IgD-negative memory B cell (primary cell): ENCODE results near the gene AUH. TPM values are rescaled to one million over a fixed set of nuclear protein-coding genes. Genes with fewer than 3 reads are reported as not detected.
"Not testable (repeated sequence)": the region's sequence is repeated elsewhere in the genome, so short reads cannot be mapped to it uniquely, and the experiment has no call there.

Experiments used
- H3K27ac Mint-ChIP-seq, 3 donors: one replicate each; pipeline ENCODE4 v1.8.0; 2020 to 2022; ENCODE audit warnings: mild to moderate bottlenecking in 3 of 3, mixed read lengths in 3 of 3, moderate library complexity in 1 of 3
- H3K27me3 Mint-ChIP-seq: one replicate; pipeline ENCODE4 v1.8.0; 2021; ENCODE audit warnings: mixed read lengths
- H3K36me3 Mint-ChIP-seq: one replicate; pipeline ENCODE4 v1.8.0; 2020; ENCODE audit warnings: mild to moderate bottlenecking, mixed read lengths
- H3K4me1 Mint-ChIP-seq, 3 donors: one replicate each; pipeline ENCODE4 v1.8.0; 2020 to 2022; ENCODE audit warnings: mixed read lengths in 3 of 3, mild to moderate bottlenecking in 1 of 3
- H3K4me3 Mint-ChIP-seq, 4 donors: one replicate each; pipeline ENCODE4 v1.8.0; 2020 to 2022; ENCODE audit warnings: mild to moderate bottlenecking in 4 of 4, mixed read lengths in 4 of 4, moderate library complexity in 3 of 4
- H3K9me3 Mint-ChIP-seq, 3 donors: one replicate each; pipeline ENCODE4 v1.8.0; 2020 to 2021; ENCODE audit warnings: mixed read lengths in 3 of 3, mild to moderate bottlenecking in 1 of 3
- polyA plus RNA-seq: library from polyadenylated mRNA; unstranded; fragments of 300-500 nt; fragmentation: Illumina TruSeq; gene quantifications from one replicate; pipeline ENCODE4 v1.2.3, GENCODE V29; 2021

The AUH gene
- polyA plus RNA-seq, 1 donor from 2014 or later = 15.7 TPM

GRCh38 chr9:91198881-91199280 lies 162.8 kb downstream of the AUH start:
- Mint-ChIP-seq H3K4me1 (peaks cover 9 to 20% (median 12%) of the 10 kb centered on the region in 3 donors), H3K27ac (peak overlapping the region in 1 of 3 donors; percentile 50)
- not testable (repeated sequence) for H3K9me3 Mint-ChIP-seq, H3K36me3 Mint-ChIP-seq, H3K27me3 Mint-ChIP-seq, H3K4me3 Mint-ChIP-seq

GRCh38 chr9:91198405-91198804 lies 163.3 kb downstream of the AUH start:
- no peaks in the 10 kb centered on the region for H3K27me3 Mint-ChIP-seq
- H3K4me1 Mint-ChIP-seq = peaks cover 12 to 23% (median 14%) of the 10 kb centered on the region in 3 donors
- peaks cover 0 to 2% (median 0%) of the 10 kb centered on the region in 3 donors for H3K9me3 Mint-ChIP-seq
- no peak overlapping the region for H3K4me3 Mint-ChIP-seq
- H3K27ac Mint-ChIP-seq = peak overlapping the region in 1 of 3 donors; percentile 16
- peaks cover 2% of the 10 kb centered on the region for H3K36me3 Mint-ChIP-seq

DNA sequence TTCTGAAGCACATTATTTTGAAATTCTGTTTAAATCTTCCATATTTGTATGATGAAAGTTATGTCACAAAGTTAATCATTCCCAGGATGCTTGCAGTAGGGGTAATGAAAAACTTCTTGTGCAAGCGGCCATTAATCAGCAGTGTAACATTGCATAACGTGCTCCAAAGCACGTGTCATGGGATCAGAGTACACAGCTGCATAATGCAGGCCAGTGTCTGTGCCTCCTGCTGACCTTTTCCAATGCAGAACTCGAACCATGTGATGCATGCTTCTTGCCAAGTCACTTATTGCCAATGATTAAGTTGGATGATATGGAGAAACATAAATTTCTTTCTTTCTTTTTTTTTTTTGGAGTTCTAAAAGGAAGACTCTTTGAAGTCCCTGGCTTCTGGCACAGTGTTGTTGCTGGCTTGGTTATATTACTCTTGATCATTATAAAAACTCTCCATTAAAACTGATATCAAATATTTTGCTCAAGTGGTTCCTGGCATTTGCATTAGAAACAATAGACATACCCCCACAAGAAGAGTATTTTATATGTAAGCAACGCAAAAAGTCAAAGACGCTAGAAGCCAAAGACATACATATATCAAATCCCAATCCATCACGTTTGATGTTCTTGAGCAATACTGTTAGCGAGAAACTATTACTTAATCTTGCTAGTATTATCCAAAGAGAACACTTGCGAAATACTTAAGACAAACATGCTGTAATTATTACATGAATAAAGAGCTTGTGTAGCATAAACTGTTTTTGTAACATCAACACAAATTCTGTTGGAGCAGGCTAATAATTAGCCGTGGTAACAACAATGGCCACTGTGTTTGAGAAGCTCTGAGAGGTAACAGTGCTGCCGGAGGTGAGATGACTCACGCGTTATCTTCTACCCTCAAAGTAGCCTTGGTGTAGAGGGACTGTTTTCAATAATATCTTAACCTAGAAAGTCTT lies 164.2 kb downstream of the AUH start:
- Mint-ChIP-seq H3K9me3 (peaks cover 0 to 2% (median 0%) of the 10 kb centered on the region in 3 donors), H3K27ac (no peak overlapping the region), H3K4me1 (peaks cover 13 to 26% (median 22%) of the 10 kb centered on the region in 3 donors), H3K27me3 (peaks cover under 1% of the 10 kb centered on the region), H3K36me3 (no peaks in the 10 kb centered on the region), H3K4me3 (no peak overlapping the region)

GRCh38 chr9:91196103-91196950 lies 165.4 kb downstream of the AUH start:
- Mint-ChIP-seq H3K36me3 (no peaks in the 10 kb centered on the region), H3K9me3 (peaks cover 0 to 2% (median 0%) of the 10 kb centered on the region in 3 donors), H3K4me3 (peak overlapping the region in 1 of 4 donors; percentile 20), H3K4me1 (peaks cover 25 to 37% (median 33%) of the 10 kb centered on the region in 3 donors), H3K27me3 (peaks cover 1% of the 10 kb centered on the region), H3K27ac (no peak overlapping the region)

DNA sequence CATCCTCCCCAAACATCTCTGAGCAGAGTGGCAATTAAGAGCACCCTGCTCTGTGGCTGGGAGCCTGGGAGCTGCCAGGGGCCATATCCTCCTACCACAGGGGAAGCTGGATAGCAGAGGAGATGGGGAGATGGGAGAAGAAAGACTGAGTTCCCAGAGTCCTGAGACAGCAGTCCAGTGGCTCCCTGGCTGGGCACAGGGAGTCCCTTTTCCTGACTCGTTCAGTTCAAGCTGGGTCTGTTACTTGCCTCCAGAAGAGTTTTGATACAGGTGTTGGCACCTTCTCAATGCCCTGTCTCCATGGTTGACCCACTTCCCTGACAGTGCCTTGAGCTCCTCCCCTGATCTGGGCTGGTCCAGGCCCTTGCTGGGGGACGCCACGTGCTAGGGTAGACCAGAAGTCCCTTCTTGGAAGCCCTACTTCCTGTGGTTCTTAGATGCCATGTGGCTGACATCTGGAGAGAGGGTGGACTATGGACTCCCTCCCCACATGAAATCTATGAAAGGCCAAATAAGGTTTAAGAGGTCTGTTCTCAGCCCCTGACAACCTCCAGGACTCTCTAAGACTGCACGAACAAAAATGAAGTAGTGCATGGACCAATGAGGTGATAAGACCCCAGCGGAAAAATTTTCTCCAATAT lies 166.2 kb downstream of the AUH start:
- no peaks in the 10 kb centered on the region for H3K36me3 Mint-ChIP-seq
- H3K9me3 Mint-ChIP-seq = peaks cover 0 to 2% (median 0%) of the 10 kb centered on the region in 3 donors
- H3K27me3 Mint-ChIP-seq = peaks cover 1% of the 10 kb centered on the region
- H3K4me1 Mint-ChIP-seq = peaks cover 25 to 39% (median 33%) of the 10 kb centered on the region in 3 donors
- peak overlapping the region in 2 of 4 donors; percentile 57 to 97 for H3K4me3 Mint-ChIP-seq
- H3K27ac Mint-ChIP-seq = peak overlapping the region in 1 of 3 donors; percentile 93

- Mint-ChIP-seq H3K27me3 (peaks cover 1% of the 10 kb centered on the region), H3K36me3 (no peaks in the 10 kb centered on the region), H3K27ac (peak overlapping the region; percentile 62 to 94 (median 93)), H3K9me3 (no peaks in the 10 kb centered on the region), H3K4me3 (peak overlapping the region; percentile 86 to 97 (median 96)), H3K4me1 (peaks cover 21 to 31% (median 29%) of the 10 kb centered on the region in 3 donors)
Observed at GRCh38 chr9:91193658-91194391, 167.9 kb downstream of the AUH start.

GRCh38 chr9:91193087-91193657 lies 168.5 kb downstream of the AUH start:
- Mint-ChIP-seq H3K27ac (peak overlapping the region in 2 of 3 donors; percentile 93 to 94), H3K4me1 (peaks cover 21 to 29% (median 29%) of the 10 kb centered on the region in 3 donors), H3K9me3 (peaks cover 0 to 2% (median 2%) of the 10 kb centered on the region in 3 donors), H3K36me3 (no peaks in the 10 kb centered on the region), H3K27me3 (peaks cover 1% of the 10 kb centered on the region), H3K4me3 (peak overlapping the region; percentile 86 to 97 (median 96))

DNA sequence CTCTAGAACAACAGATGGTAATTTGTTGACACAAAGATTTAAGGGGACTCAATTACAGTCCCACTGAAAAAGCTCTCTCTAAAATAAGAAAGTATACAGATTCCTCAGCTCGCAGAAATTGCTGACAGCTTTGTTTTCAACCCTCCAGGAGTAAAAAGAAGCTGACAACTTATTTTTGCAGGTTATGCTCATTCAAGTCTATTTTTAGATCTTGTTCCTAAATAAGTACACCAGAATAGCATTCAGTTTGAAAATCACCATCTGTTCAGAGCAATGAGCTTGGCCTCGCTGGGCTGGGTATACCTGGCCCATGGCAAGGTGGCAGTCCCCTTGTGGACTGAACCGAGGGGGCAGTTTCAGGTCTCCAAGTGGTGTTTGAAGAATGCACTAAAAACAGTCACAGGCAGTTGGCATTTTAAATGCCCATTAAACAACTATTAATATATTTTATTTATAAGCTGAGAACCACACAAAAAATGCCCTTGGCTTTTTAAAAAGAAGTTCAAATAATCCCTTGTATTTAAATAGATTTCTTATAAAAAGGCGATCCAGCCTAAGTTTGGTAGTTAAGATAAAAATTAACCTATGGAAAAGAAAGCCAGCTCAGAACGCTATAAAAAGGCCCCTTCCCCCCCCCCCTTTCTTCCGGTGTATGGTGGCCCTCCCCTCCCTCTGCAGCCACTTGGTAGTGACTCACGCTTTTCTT lies 169.2 kb downstream of the AUH start:
- peaks cover 1% of the 10 kb centered on the region for H3K27me3 Mint-ChIP-seq
- peak overlapping the region; percentile 86 to 97 (median 96) for H3K4me3 Mint-ChIP-seq

DNA sequence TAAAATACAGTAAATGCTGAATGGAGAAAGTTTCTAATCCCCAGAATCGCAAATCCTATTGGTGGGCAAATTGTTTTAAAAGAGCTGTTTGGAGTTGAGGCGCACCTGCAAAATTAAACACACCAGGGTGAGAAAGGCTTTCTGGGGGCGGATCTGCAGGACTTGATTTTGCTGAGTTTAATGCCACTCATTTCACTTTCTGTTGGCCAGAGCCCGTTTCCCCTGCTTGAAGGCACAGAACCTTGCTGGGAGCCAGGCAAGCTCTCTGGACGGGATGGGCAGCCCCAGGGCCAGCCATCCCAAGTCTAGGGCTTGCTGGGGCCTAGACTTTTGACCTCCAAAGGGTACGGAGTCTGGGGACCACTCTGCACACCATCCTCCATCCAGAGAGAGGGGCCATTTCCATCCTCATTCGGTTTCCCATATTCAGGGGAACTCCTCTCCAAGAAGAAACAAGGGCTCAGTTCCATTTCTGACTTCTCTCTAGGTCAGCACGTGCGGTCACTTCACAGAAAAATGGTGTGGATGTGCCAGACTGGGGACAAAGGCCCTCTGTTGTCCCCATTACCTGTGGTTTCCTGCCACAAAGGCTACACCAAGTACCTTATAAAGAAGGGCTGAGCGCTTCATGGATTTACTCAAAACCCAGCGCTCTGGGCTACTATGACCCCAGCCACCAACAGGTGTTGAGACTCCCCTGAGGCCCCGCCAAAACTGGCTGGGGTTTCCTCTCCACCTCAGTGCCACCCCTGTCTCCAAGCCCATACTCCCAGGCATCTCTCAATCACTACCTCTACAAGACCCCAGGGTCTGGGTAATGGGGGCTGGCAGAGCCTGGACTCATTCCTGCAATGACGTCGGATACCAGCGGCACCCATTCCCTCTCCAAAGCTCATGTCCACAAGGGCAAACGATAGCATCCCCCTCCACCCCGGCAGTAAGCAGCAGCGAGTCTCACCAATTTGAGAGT lies 170.0 kb downstream of the AUH start:
- peaks cover 21 to 35% (median 31%) of the 10 kb centered on the region in 3 donors for H3K4me1 Mint-ChIP-seq
- H3K36me3 Mint-ChIP-seq = no peaks in the 10 kb centered on the region
- peaks cover 0 to 2% (median 2%) of the 10 kb centered on the region in 3 donors for H3K9me3 Mint-ChIP-seq
- H3K27ac Mint-ChIP-seq = peak overlapping the region; percentile 25 to 93 (median 41)
- peak overlapping the region in 3 of 4 donors; percentile 70 to 97 (median 75) for H3K4me3 Mint-ChIP-seq
- peaks cover 1% of the 10 kb centered on the region for H3K27me3 Mint-ChIP-seq

More for the DNA sequence above, 169.2 kb downstream of the AUH start:
- Mint-ChIP-seq H3K27ac (peak overlapping the region; percentile 25 to 94 (median 93)), H3K4me1 (peaks cover 21 to 29% (median 29%) of the 10 kb centered on the region in 3 donors), H3K36me3 (no peaks in the 10 kb centered on the region), H3K9me3 (peaks cover 0 to 2% (median 2%) of the 10 kb centered on the region in 3 donors)

DNA sequence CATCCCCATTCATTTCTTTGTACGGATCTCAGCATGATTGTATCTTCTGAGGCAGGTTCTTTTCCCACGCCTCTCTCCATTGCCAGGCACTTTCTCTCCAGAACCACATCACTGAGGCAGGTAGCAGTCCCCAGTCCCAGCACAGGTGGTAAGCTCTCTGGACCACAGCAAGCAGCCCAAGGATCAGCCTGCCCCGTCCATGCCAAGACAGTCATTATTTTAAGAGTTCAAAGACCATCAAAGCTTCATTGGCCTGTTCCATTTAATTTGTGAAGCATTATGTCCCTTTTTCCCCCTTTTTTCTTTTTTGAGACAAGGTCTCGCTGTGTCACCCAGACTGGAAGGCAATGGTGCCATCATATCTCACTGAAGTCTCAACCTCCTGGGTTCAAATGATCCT lies 171.7 kb downstream of the AUH start:
- Mint-ChIP-seq H3K9me3 (peaks cover 0 to 2% (median 2%) of the 10 kb centered on the region in 3 donors), H3K4me1 (peaks cover 21 to 35% (median 31%) of the 10 kb centered on the region in 3 donors), H3K36me3 (no peaks in the 10 kb centered on the region), H3K4me3 (peak overlapping the region in 1 of 4 donors; percentile 50), H3K27me3 (peaks cover 1% of the 10 kb centered on the region), H3K27ac (no peak overlapping the region)

DNA sequence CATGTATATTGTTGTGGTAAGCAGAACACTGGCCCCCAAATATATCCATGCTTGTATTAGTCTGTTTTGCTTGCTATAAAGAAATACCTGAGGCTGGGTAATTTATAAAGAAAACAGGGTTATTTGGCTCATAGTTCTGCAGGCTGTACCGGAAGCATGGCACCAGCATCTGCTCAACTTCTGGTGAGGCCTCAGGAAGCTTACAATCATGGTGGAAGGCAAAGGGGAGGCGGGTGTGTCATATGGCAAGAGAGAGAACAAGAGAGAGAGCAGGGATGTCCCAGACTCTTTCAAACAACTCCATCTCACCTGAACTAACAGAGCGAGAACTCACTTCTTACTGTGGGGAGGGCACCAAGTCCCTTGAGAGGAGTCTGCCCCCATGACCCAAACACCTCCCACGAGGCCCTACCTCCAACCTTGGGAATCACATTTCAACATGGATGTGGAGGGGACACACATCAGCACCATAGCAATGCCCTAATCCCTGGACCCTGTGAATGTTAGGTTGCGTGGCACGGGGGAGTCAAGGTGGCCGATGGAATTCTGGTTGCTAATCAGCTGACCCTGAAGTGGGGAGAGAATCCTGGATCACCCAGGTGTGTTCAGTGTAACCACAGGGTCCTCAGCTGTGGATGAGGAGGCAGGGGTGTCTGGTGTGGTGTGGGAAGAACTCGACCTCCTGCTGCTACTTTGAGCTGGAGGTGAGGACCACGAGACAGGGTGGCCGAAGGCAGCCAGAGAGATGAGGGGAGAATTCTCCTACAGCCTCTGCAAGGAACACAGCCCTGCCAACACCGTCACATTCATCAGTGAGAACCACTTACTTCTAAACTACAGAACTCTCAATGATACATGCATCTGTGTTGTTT lies 172.8 kb downstream of the AUH start:
- Mint-ChIP-seq H3K4me1 (peaks cover 16 to 31% (median 22%) of the 10 kb centered on the region in 3 donors), H3K27ac (no peak overlapping the region)

More for the DNA sequence above, 172.8 kb downstream of the AUH start:
- Mint-ChIP-seq H3K4me3 (no peak overlapping the region), H3K9me3 (peaks cover 0 to 2% (median 2%) of the 10 kb centered on the region in 3 donors), H3K36me3 (no peaks in the 10 kb centered on the region), H3K27me3 (peaks cover 1% of the 10 kb centered on the region)
